AG10803 (cell line): ENCODE measurements around the gene SYT15.

ENCODE experiments used
- DNase-seq: peaks from one replicate; pipeline ENCODE4 v3.0.0; 2010; ENCODE audit warnings: low read depth
- H3K4me3 ChIP-seq: 2 replicates; pipeline ENCODE4 v1.5.1; 2011; ENCODE audit warnings: mild to moderate bottlenecking, low read length, control low read depth
- CTCF ChIP-seq: conservative IDR thresholded peaks from 2 replicates; pipeline ENCODE4 v1.5.1; 2011; ENCODE audit warnings: mild to moderate bottlenecking, low read length, control low read depth, inconsistent platforms

Gene SYT15

GRCh38 chr10:46542567-46543465 lies 36.1 kb upstream of the SYT15 start:
- DNase-seq = no peak
- TF ChIP-seq CTCF = no peak
- no peak overlapping the region for H3K4me3 ChIP-seq

GRCh38 chr10:46543466-46544377 lies 35.2 kb upstream of the SYT15 start:
- no peak for TF ChIP-seq CTCF
- no peak overlapping the region for H3K4me3 ChIP-seq
- no peak for DNase-seq

GRCh38 chr10:46544989-46545791 lies 33.7 kb upstream of the SYT15 start:
- peak; percentile 27 for DNase-seq
- H3K4me3 ChIP-seq = no peak overlapping the region
- peak; percentile 52 for TF ChIP-seq CTCF

DNA sequence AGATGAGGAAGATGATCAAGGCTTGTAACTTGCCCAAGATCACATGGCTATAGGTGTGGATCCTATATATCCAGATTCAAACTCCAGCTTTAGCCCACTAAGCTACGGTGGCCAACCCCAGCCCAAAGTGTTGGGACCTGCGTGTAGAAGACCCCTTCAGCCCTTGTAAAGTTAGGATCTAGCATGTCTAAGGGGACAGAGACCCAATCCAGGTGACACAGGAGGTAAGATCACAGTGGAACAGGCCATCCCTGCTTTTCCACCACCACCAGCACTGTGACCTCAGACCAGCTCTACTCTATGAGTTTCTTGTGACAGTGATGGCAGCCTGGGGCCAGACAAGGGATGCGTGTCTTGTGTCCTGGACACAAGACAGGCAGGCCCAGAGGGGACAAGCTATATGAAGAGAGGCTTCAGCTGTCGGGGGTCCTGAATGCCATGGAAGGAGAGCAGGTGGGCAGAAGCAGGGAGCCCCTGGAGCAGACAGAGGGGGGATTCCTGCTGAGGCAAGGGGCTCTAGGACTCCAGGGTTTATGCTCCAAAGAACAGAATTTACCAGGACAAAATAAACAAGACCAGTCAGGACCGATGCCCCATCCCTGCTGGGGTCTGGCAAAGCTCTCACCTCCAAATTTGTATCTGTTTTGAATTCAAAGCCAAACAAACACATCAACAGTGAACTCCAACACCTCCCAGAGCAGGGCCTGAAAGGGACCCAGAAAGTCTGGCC lies 32.9 kb upstream of the SYT15 start:
- no peak for TF ChIP-seq CTCF
- no peak overlapping the region for H3K4me3 ChIP-seq
- DNase-seq = no peak

DNA sequence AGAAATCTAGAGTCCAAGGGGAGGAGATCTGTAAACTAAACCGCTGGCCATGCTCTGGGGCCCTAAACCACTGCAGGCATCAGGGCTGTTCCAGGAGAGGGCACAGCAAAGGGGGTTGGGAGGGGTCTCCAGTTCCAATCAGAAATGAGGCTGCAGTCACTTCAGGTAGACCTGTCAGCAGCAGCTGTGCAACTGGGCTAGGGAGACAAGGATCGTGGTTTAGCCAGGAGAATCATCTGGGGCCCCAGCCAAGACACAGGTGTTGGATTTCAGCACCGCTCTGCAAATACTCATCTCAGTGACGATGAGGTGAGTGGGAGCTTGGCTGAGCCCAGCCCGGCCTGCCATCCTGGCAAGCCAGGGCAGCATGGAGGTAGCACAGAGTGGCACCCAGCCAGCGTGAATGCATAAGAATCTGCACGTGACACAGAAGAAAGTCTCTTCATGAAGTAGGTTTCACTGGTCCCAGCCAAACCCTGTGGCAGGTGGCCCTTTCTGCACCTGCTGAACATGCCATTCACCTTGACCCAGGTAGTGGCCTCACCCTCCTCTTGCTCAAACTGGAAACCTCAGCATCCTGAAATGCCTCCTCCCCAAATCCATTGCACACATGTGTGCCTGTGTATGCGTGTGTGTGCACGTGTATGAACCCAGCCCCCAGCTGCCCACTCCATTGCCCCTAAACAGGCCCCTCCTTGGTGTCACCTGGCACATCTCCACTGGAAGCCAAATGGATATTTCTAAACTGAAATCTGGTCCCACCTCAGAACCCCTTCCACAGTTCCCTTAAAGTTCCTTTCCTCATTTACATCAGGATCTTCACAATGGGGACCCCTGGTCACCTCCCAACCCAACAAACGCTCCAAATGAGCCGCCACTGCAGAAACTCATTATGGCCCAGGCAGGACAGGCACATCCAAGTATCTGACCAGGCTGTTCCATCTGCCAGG lies 32.1 kb upstream of the SYT15 start:
- no peak overlapping the region for H3K4me3 ChIP-seq
- no peak for DNase-seq
- no peak for TF ChIP-seq CTCF
